Measurements from ENCODE around the gene PFDN6.

The PFDN6 gene

DNA sequence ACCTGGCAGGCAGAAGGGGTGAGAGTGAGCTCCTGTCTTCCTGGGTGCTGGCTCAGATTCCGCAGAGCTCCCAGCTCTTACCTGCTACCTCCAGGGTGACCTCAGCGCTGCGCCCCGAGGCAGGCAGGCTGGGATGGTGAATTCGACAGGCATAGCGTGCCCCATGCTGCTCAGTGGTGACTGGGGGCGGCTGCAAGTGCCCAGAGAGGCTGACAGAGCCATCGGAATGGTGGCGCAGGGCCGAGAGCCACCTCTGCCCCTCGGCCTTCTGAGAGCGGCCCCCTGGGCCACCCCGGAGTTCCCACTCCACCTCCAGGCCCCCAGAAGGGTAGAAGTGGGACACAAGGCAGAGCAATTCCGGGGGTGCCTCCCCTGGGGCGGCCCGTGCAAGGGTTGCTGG, 14.8 kb downstream of the PFDN6 start:
- H3K4me3 ChIP-seq (ENCODE audit: low read length): no peak overlapping the region
- H3K9me2 ChIP-seq (replicated peaks; ENCODE audit: control insufficient read depth, low read length): no peaks in the 10 kb centered on the region
- H3K4me1 ChIP-seq (ENCODE audit: control insufficient read depth, low read length): peaks cover 23% of the 10 kb centered on the region
- no peak for TF ChIP-seq EZH2phosphoT487 (IDR thresholded peaks at IDR 0.05; ENCODE audit: borderline replicate concordance, low read length)
- TF ChIP-seq, protein P1, sequence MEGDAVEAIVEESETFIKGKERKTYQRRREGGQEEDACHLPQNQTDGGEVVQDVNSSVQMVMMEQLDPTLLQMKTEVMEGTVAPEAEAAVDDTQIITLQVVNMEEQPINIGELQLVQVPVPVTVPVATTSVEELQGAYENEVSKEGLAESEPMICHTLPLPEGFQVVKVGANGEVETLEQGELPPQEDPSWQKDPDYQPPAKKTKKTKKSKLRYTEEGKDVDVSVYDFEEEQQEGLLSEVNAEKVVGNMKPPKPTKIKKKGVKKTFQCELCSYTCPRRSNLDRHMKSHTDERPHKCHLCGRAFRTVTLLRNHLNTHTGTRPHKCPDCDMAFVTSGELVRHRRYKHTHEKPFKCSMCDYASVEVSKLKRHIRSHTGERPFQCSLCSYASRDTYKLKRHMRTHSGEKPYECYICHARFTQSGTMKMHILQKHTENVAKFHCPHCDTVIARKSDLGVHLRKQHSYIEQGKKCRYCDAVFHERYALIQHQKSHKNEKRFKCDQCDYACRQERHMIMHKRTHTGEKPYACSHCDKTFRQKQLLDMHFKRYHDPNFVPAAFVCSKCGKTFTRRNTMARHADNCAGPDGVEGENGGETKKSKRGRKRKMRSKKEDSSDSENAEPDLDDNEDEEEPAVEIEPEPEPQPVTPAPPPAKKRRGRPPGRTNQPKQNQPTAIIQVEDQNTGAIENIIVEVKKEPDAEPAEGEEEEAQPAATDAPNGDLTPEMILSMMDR (IDR thresholded peaks at IDR 0.05; ENCODE audit: low read depth, low read length, poor library complexity, severe bottlenecking): no peak
- H3K4me2 ChIP-seq (ENCODE audit: low read length): no peak overlapping the region
- no peaks in the 10 kb centered on the region for H4K20me1 ChIP-seq (ENCODE audit: control insufficient read depth, insufficient read depth, low read depth, low read length)
- no peaks in the 10 kb centered on the region for H3K27me3 ChIP-seq (ENCODE audit: control insufficient read depth, low read length)
- H3K36me3 ChIP-seq (ENCODE audit: control insufficient read depth, low read length): peaks cover 72% of the 10 kb centered on the region
- no peaks in the 10 kb centered on the region for H3K9me3 ChIP-seq (ENCODE audit: control insufficient read depth, insufficient read depth, low read length)
- H3K27ac ChIP-seq (ENCODE audit: low read depth, low read length): no peak overlapping the region
- H3K79me2 ChIP-seq (ENCODE audit: control insufficient read depth, low read length): peaks cover 63% of the 10 kb centered on the region
- H3F3A ChIP-seq (ENCODE audit: control insufficient read depth, insufficient read depth): peaks cover 19% of the 10 kb centered on the region

DNA sequence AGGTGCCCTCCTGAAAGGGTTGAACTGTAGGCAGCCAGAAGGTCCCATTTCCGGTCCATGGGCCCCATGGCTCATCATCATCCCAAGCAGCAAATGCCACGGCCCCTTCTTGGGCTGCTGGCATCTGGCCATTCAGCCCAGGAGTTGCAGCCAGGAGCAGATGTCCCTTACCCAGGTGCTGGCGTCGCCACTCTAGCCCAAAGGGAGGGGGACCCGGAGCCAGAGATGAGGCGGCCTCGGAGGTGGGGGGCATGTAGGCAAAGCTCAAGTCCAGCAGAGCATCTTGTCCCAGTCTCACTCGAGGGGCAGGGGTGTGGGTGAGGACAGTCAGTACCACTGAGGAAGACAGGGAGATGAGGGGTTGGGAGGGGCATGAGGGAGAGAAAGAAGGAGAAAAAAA, 15.7 kb downstream of the PFDN6 start:
- Histone ChIP-seq H4K20me1 (ENCODE audit: control insufficient read depth, insufficient read depth, low read depth, low read length) (no peaks in the 10 kb centered on the region), H3K27ac (ENCODE audit: low read depth, low read length) (no peak overlapping the region), H3K9me2 (replicated peaks; ENCODE audit: control insufficient read depth, low read length) (no peaks in the 10 kb centered on the region), H3K9me3 (ENCODE audit: control insufficient read depth, insufficient read depth, low read length) (no peaks in the 10 kb centered on the region), H3F3A (ENCODE audit: control insufficient read depth, insufficient read depth) (peaks cover 13% of the 10 kb centered on the region), H3K36me3 (ENCODE audit: control insufficient read depth, low read length) (peaks cover 72% of the 10 kb centered on the region), H3K4me1 (ENCODE audit: control insufficient read depth, low read length) (peaks cover 19% of the 10 kb centered on the region), H3K4me2 (ENCODE audit: low read length) (no peak overlapping the region), H3K4me3 (ENCODE audit: low read length) (no peak overlapping the region), H3K27me3 (ENCODE audit: control insufficient read depth, low read length) (no peaks in the 10 kb centered on the region), H3K79me2 (ENCODE audit: control insufficient read depth, low read length) (peaks cover 65% of the 10 kb centered on the region)
- TF ChIP-seq, protein P1 (IDR thresholded peaks at IDR 0.05; ENCODE audit: low read depth, low read length, poor library complexity, severe bottlenecking): no peak
- no peak for TF ChIP-seq EZH2phosphoT487 (IDR thresholded peaks at IDR 0.05; ENCODE audit: borderline replicate concordance, low read length)

DNA sequence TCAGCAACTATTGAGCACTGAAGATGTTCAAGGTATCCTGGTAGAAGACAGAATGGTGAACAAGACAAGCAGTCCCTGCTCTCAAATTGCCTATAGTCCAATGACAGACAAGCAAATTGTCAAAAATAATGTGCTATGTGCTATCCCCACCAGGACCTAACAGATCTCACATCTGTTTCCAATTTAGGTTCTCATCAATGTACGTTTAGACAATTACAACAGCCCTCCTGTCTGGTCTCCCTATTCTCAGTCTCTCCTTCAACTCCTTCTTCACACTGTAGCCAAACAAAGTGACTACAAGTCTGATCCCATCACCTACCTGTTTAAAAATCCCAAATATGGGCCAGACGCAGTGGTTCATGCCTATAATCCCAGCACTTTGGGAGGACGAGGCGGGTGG, 17.0 kb downstream of the PFDN6 start:
- peaks cover 11% of the 10 kb centered on the region for H3K4me1 ChIP-seq (ENCODE audit: control insufficient read depth, low read length)
- H3K9me3 ChIP-seq (ENCODE audit: control insufficient read depth, insufficient read depth, low read length): no peaks in the 10 kb centered on the region
- H3K27ac ChIP-seq (ENCODE audit: low read depth, low read length): no peak overlapping the region
- H3K9me2 ChIP-seq (replicated peaks; ENCODE audit: control insufficient read depth, low read length): no peaks in the 10 kb centered on the region
- no peak overlapping the region for H3K4me3 ChIP-seq (ENCODE audit: low read length)
- H3F3A ChIP-seq (ENCODE audit: control insufficient read depth, insufficient read depth): peaks cover 9% of the 10 kb centered on the region
- H3K79me2 ChIP-seq (ENCODE audit: control insufficient read depth, low read length): peaks cover 65% of the 10 kb centered on the region
- no peak for TF ChIP-seq EZH2phosphoT487 (IDR thresholded peaks at IDR 0.05; ENCODE audit: borderline replicate concordance, low read length)
- TF ChIP-seq, protein P1 (IDR thresholded peaks at IDR 0.05; ENCODE audit: low read depth, low read length, poor library complexity, severe bottlenecking): no peak
- peak overlapping the region; percentile 15; the same call in 1 of the 2 replicates for H3K4me2 ChIP-seq (ENCODE audit: low read length)
- H4K20me1 ChIP-seq (ENCODE audit: control insufficient read depth, insufficient read depth, low read depth, low read length): no peaks in the 10 kb centered on the region
- H3K36me3 ChIP-seq (ENCODE audit: control insufficient read depth, low read length): peaks cover 70% of the 10 kb centered on the region
- no peaks in the 10 kb centered on the region for H3K27me3 ChIP-seq (ENCODE audit: control insufficient read depth, low read length)
